ENCODE data around the gene R3HDM4.
A peak's percentile ranks its signal among the peaks of the same experiment; 100 is the strongest.

The R3HDM4 gene

DNA sequence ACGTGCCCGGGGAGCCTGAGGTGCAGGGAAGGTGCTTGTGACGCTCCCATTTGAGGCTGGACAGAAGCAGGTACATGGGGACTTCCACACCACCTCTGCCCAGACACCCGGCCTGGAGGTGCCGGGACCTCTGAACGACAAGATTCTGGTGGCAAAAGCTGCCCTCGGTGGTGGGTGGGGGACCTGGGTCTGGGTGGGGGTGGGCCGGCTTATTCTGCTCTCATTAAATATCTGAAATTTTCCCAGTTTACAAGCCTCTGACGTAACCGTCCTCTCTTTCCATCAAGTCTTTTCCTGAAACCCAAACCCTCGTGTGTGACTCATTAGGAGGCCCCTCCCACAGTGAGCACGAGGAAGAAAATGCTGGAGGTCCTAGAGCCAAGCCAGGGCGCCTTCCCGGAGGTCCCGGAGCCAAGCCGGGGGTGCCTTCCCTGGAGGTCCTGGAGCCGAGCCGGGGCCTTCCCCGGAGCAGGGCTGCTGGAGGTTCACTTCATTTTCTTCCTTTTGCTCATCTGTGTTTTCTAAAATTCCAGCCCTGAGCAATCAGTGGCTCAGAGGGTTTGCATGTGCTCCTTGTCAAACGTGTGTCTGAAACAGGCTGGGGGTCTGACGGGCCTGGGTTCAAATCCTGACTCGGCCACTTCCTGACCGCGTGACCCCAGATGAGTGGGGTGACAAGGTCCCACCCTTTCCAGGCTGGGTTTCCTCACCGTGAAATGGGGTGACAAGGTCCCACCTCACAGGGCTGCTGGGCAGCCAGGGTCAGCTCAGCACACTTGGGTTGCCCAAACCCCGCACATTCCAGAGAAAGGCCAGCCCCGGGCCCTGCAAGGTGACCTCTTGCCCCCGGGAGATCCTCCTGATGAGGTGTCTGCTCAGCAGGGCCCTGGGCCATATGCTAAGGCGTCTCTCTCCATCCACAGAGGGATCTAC lies 43.5 kb downstream of the R3HDM4 start:
- Histone ChIP-seq H3K27me3 (ENCODE audit: insufficient read depth, poor library complexity, severe bottlenecking) (no peaks in the 10 kb centered on the region), H3K27ac (replicated peaks) (no peak overlapping the region), H3K4me3 (replicated peaks; ENCODE audit: insufficient read depth, low read length) (no peak overlapping the region)
- TF ChIP-seq GABPA (IDR thresholded peaks at IDR 0.05; ENCODE audit: low read depth) = no peak
- peak; percentile 64 for TF ChIP-seq POLR2AphosphoS5 (IDR thresholded peaks at IDR 0.05; ENCODE audit: low read depth)
- DNase-seq (ENCODE audit: low read depth in 1 of 2, low spot score in 1 of 2) = no peak

DNA sequence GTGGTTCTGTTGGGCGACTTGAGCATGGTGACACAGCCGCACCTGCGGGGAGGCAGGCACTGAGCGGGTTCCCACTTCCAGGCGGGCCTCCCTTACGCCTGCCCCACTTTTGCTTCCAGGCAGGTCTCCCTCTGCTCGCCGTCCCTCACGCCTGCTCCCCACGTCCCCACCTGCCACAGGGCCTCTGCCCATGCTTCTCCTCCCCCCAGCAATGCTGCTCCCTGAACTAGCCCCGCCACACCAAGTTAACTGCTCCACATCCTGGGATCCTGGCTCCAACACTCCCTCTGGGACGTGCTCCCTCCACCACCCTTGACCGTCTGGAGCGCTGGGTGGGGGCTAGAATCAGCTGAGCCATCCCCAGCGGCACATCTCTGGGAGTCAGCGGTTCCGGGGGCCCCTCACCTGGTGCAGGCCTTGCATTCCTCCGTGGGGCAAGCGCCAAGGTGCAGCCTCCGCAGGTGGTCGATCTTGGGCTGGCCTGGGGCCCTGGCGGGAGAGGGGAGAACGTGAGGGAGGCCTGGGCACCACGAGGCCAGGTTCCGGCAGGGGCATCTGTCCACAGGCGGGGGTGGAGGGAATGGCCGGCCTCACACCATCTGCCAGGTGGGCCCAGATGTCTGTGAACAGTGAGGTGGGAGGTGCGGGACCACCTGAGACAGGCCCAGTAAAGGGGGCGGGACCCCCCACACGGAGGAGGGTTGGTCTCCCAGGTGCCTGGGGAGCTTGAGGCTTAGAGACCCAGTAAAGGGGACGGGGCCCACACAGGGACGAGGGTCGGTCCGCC lies 44.4 kb downstream of the R3HDM4 start:
- no peak overlapping the region for H3K4me3 ChIP-seq (replicated peaks; ENCODE audit: insufficient read depth, low read length)
- no peaks in the 10 kb centered on the region for H3K27me3 ChIP-seq (ENCODE audit: insufficient read depth, poor library complexity, severe bottlenecking)
- DNase-seq (ENCODE audit: low read depth in 1 of 2, low spot score in 1 of 2) = no peak
- TF ChIP-seq, protein P1, sequence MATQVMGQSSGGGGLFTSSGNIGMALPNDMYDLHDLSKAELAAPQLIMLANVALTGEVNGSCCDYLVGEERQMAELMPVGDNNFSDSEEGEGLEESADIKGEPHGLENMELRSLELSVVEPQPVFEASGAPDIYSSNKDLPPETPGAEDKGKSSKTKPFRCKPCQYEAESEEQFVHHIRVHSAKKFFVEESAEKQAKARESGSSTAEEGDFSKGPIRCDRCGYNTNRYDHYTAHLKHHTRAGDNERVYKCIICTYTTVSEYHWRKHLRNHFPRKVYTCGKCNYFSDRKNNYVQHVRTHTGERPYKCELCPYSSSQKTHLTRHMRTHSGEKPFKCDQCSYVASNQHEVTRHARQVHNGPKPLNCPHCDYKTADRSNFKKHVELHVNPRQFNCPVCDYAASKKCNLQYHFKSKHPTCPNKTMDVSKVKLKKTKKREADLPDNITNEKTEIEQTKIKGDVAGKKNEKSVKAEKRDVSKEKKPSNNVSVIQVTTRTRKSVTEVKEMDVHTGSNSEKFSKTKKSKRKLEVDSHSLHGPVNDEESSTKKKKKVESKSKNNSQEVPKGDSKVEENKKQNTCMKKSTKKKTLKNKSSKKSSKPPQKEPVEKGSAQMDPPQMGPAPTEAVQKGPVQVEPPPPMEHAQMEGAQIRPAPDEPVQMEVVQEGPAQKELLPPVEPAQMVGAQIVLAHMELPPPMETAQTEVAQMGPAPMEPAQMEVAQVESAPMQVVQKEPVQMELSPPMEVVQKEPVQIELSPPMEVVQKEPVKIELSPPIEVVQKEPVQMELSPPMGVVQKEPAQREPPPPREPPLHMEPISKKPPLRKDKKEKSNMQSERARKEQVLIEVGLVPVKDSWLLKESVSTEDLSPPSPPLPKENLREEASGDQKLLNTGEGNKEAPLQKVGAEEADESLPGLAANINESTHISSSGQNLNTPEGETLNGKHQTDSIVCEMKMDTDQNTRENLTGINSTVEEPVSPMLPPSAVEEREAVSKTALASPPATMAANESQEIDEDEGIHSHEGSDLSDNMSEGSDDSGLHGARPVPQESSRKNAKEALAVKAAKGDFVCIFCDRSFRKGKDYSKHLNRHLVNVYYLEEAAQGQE (IDR thresholded peaks at IDR 0.05; ENCODE audit: insufficient replicate concordance, low read depth) = no peak
- TF ChIP-seq POLR2AphosphoS5 (IDR thresholded peaks at IDR 0.05; ENCODE audit: low read depth) = no peak
- TF ChIP-seq GABPA (IDR thresholded peaks at IDR 0.05; ENCODE audit: low read depth) = no peak
- TF ChIP-seq SPI1 (IDR thresholded peaks at IDR 0.05; ENCODE audit: borderline replicate concordance, low read depth) = no peak
- TF ChIP-seq, protein P2, sequence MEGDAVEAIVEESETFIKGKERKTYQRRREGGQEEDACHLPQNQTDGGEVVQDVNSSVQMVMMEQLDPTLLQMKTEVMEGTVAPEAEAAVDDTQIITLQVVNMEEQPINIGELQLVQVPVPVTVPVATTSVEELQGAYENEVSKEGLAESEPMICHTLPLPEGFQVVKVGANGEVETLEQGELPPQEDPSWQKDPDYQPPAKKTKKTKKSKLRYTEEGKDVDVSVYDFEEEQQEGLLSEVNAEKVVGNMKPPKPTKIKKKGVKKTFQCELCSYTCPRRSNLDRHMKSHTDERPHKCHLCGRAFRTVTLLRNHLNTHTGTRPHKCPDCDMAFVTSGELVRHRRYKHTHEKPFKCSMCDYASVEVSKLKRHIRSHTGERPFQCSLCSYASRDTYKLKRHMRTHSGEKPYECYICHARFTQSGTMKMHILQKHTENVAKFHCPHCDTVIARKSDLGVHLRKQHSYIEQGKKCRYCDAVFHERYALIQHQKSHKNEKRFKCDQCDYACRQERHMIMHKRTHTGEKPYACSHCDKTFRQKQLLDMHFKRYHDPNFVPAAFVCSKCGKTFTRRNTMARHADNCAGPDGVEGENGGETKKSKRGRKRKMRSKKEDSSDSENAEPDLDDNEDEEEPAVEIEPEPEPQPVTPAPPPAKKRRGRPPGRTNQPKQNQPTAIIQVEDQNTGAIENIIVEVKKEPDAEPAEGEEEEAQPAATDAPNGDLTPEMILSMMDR (IDR thresholded peaks at IDR 0.05; ENCODE audit: insufficient read depth, low read length) = no peak
- no peak overlapping the region for H3K27ac ChIP-seq (replicated peaks)

DNA sequence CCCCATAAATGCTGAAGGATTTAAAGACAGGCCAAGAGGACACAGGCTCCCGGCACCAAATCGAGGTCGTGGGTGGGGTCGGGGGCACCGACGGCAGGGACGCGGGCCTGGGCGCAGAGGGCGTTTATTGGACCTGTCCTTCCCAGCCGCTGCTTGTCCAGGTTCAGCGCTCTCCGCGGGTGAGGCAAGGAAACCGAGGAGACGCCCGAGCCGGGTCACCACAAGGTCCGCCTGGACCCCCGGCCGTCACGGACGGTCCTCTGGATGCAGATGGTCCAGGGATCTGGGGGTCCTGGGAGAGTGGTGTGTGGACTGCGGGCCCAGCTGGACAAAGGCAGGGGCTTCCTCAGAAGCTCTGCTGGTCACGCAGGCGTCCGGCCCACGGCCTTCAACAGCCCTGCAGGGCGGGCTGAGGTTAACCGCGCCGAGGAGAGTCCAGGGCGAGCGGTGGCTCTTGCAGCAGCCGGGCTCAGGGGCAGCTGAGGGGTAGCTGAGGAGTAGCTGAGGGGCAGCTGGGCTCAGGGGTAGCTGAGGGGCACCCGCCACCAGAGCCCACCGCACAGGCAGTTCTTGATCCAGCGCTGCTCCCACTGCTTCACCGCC lies 45.1 kb downstream of the R3HDM4 start:
- no peak for DNase-seq (ENCODE audit: low read depth in 1 of 2, low spot score in 1 of 2)
- no peak for TF ChIP-seq GABPA (IDR thresholded peaks at IDR 0.05; ENCODE audit: low read depth)
- TF ChIP-seq, protein P2 (IDR thresholded peaks at IDR 0.05; ENCODE audit: insufficient read depth, low read length) = no peak
- TF ChIP-seq POLR2AphosphoS5 (IDR thresholded peaks at IDR 0.05; ENCODE audit: low read depth) = no peak; the same call in 1 of the 2 replicates
- no peak for TF ChIP-seq SPI1 (IDR thresholded peaks at IDR 0.05; ENCODE audit: borderline replicate concordance, low read depth)
- TF ChIP-seq, protein P1 (IDR thresholded peaks at IDR 0.05; ENCODE audit: insufficient replicate concordance, low read depth) = no peak
- H3K27ac ChIP-seq (replicated peaks) = no peak overlapping the region
- H3K4me3 ChIP-seq (replicated peaks; ENCODE audit: insufficient read depth, low read length) = no peak overlapping the region
- H3K27me3 ChIP-seq (ENCODE audit: insufficient read depth, poor library complexity, severe bottlenecking) = no peaks in the 10 kb centered on the region

Measured in HL-60 (cell line).